Eye (tissue), 1 donor: Measurements from ENCODE around the gene PRPF6.
A peak's percentile ranks its signal among the peaks of the same experiment; 100 is the strongest.

Experiments used
- DNase-seq: peaks from one replicate; pipeline ENCODE4 v3.0.0-alpha.2; 2015

PRPF6 gene

GRCh38 chr20:64049878-64050260, 68.9 kb downstream of the PRPF6 start:
- DNase-seq, result no peak

GRCh38 chr20:64050261-64051032, 69.5 kb downstream of the PRPF6 start:
- no peak for DNase-seq

- no peak for DNase-seq
Observed at GRCh38 chr20:64051033-64051452, 70.1 kb downstream of the PRPF6 start.

- no peak for DNase-seq
Observed at GRCh38 chr20:64051561-64052325, 70.8 kb downstream of the PRPF6 start.

GRCh38 chr20:64052326-64052722, 71.4 kb downstream of the PRPF6 start:
- no peak for DNase-seq

GRCh38 chr20:64052987-64053840, 72.3 kb downstream of the PRPF6 start:
- no peak for DNase-seq

- peak; percentile 36 for DNase-seq
Observed at GRCh38 chr20:64053841-64054661, 73.1 kb downstream of the PRPF6 start.

- no peak for DNase-seq
Observed at GRCh38 chr20:64055396-64055892, 74.5 kb downstream of the PRPF6 start.

- no peak for DNase-seq
Observed at GRCh38 chr20:64055893-64056638, 75.1 kb downstream of the PRPF6 start.

- DNase-seq, result no peak
Observed at GRCh38 chr20:64056639-64056888, 75.6 kb downstream of the PRPF6 start.

- no peak for DNase-seq
Observed at GRCh38 chr20:64056889-64057627, 76.1 kb downstream of the PRPF6 start.

GRCh38 chr20:64057628-64058498, 76.9 kb downstream of the PRPF6 start:
- DNase-seq, result peak; percentile 87

- DNase-seq, result no peak
Observed at GRCh38 chr20:64058536-64058935, 77.6 kb downstream of the PRPF6 start.

- DNase-seq, result peak; percentile 43
Observed at GRCh38 chr20:64062276-64062595, 81.3 kb downstream of the PRPF6 start.

- peak; percentile 98 for DNase-seq
Observed at GRCh38 chr20:64062596-64063388, 81.9 kb downstream of the PRPF6 start, which contains the start of gene TCEA2. TCEA2 (plus strand) TSS chr20:64063198; CDS start chr20:64063313, 115 bp downstream.

- peak; percentile 52 for DNase-seq
Observed at GRCh38 chr20:64063389-64064144, 82.6 kb downstream of the PRPF6 start.

GRCh38 chr20:64064145-64064698, 83.3 kb downstream of the PRPF6 start:
- no peak for DNase-seq
